GM12878 (cell line): ENCODE results near the gene BBS9. TPM values are rescaled to one million over a fixed set of nuclear protein-coding genes. Genes with fewer than 3 reads are reported as not detected.
A peak's percentile ranks its signal among the peaks of the same experiment; 100 is the strongest.

Experiments used
- BACH1 ChIP-seq: fragments of 450-650 bp; IDR thresholded peaks from 2 replicates; pipeline ENCODE4 v1.6.1; 2017; ENCODE audit warnings: mild to moderate bottlenecking, borderline replicate concordance
- BCL11A ChIP-seq: IDR thresholded peaks from 2 replicates; pipeline ENCODE4 v1.6.1; 2011; ENCODE audit warnings: low read depth, low read length
- BHLHE40 ChIP-seq, 2 experiments: fragments of 450-650 bp in 1 of 2; IDR thresholded peaks; 2 replicates each; pipeline ENCODE4 v1.6.1; 2011 to 2017; ENCODE audit warnings: low read depth in 2 of 2, borderline replicate concordance in 1 of 2, improper control_type of control experiment in 1 of 2, low read length in 1 of 2, mild to moderate bottlenecking in 1 of 2
- BRCA1 ChIP-seq: IDR thresholded peaks from 2 replicates; pipeline ENCODE4 v1.6.1; 2011; ENCODE audit warnings: low read depth, low read length, improper control_type of control experiment
- CEBPB ChIP-seq, 2 experiments: fragments of 150-350 bp in 1 of 2; IDR thresholded peaks; 2 replicates each; pipeline ENCODE4 v1.6.1; 2012 to 2014; ENCODE audit warnings: low read depth in 2 of 2, low read length in 2 of 2, borderline replicate concordance in 1 of 2, inconsistent platforms in 1 of 2
- CHD4 ChIP-seq: fragments of 200-600 bp; sonication (generic); IDR thresholded peaks from 2 replicates; pipeline ENCODE4 v1.6.1; 2016; ENCODE audit warnings: mild to moderate bottlenecking
- CREB1 ChIP-seq: IDR thresholded peaks from 2 replicates; pipeline ENCODE4 v1.6.1; 2012; ENCODE audit warnings: low read depth, mild to moderate bottlenecking, inconsistent platforms
- CREM ChIP-seq: IDR thresholded peaks from 2 replicates; pipeline ENCODE4 v1.6.1; 2014; ENCODE audit warnings: antibody characterized with exemption, low read depth
- ETV6 ChIP-seq, 2 experiments: fragments of 450-650 bp in 1 of 2; IDR thresholded peaks in 1 of 2; conservative IDR thresholded peaks in 1 of 2; 2 replicates each; pipeline ENCODE4 v1.6.1; 2014; ENCODE audit warnings: antibody characterized with exemption in 1 of 2, borderline replicate concordance in 1 of 2, low read depth in 1 of 2, mild to moderate bottlenecking in 1 of 2, moderate library complexity in 1 of 2
- GATAD2B ChIP-seq: fragments of 450-650 bp; conservative IDR thresholded peaks from 2 replicates; pipeline ENCODE4 v1.6.1; 2017; ENCODE audit warnings: low read depth, mild to moderate bottlenecking, moderate library complexity
- HDAC2 ChIP-seq: fragments of 200-600 bp; sonication (generic); IDR thresholded peaks from 2 replicates; pipeline ENCODE4 v1.6.1; 2017
- IRF4 ChIP-seq: IDR thresholded peaks from 2 replicates; pipeline ENCODE4 v1.6.1; 2011; ENCODE audit warnings: low read depth, low read length
- JUNB ChIP-seq: IDR thresholded peaks from 2 replicates; pipeline ENCODE4 v1.6.1; 2016; ENCODE audit warnings: antibody characterized with exemption, mild to moderate bottlenecking
- KLF5 ChIP-seq: fragments of 450-650 bp; IDR thresholded peaks from 2 replicates; pipeline ENCODE4 v1.6.1; 2014; ENCODE audit warnings: mild to moderate bottlenecking; ENCODE audit not compliant: partially characterized antibody
- MTA2 ChIP-seq: fragments of 450-650 bp; IDR thresholded peaks from 2 replicates; pipeline ENCODE4 v1.6.1; 2016; ENCODE audit warnings: low read depth, mild to moderate bottlenecking, moderate library complexity
- NFYB ChIP-seq: IDR thresholded peaks from 2 replicates; pipeline ENCODE4 v1.6.1; 2011; ENCODE audit warnings: low read depth, mild to moderate bottlenecking, low read length, improper control_type of control experiment, moderate library complexity; ENCODE audit not compliant: insufficient read depth
- NRF1 ChIP-seq: conservative IDR thresholded peaks from 2 replicates; pipeline ENCODE4 v1.6.1; 2011; ENCODE audit warnings: mild to moderate bottlenecking, low read depth, low read length, improper control_type of control experiment
- PAX8 ChIP-seq: fragments of 450-650 bp; IDR thresholded peaks from 2 replicates; pipeline ENCODE4 v1.6.1; 2017; ENCODE audit warnings: mild to moderate bottlenecking, moderate library complexity
- PML ChIP-seq: IDR thresholded peaks from 2 replicates; pipeline ENCODE4 v1.6.1; 2012; ENCODE audit warnings: low read length, inconsistent platforms
- POLR2AphosphoS5 ChIP-seq: IDR thresholded peaks from 2 replicates; pipeline ENCODE4 v1.6.1; 2011; ENCODE audit warnings: mild to moderate bottlenecking, low read length, inconsistent platforms
- SMARCA5 ChIP-seq: fragments of 450-650 bp; IDR thresholded peaks from 2 replicates; pipeline ENCODE4 v1.6.1; 2017; ENCODE audit warnings: mild to moderate bottlenecking
- SUZ12 ChIP-seq: fragments of 200-600 bp; sonication (generic); IDR thresholded peaks from one replicate; pipeline ENCODE4 v1.6.1; 2018; ENCODE audit warnings: antibody characterized with exemption, mild to moderate bottlenecking; ENCODE audit not compliant: unreplicated experiment
- TAF1 ChIP-seq: IDR thresholded peaks from 2 replicates; pipeline ENCODE4 v1.6.1; 2011; ENCODE audit warnings: mild to moderate bottlenecking, low read depth, low read length, borderline replicate concordance
- TARDBP ChIP-seq: IDR thresholded peaks from 2 replicates; pipeline ENCODE4 v1.6.1; 2016; ENCODE audit warnings: borderline replicate concordance
- TCF7 ChIP-seq: IDR thresholded peaks from 2 replicates; pipeline ENCODE4 v1.6.1; 2014; ENCODE audit warnings: antibody characterized with exemption, borderline replicate concordance
- WRNIP1 ChIP-seq: IDR thresholded peaks from 2 replicates; pipeline ENCODE4 v1.6.1; 2011; ENCODE audit warnings: low read depth, low read length, improper control_type of control experiment, borderline replicate concordance
- ZNF217 ChIP-seq: fragments of 450-650 bp; IDR thresholded peaks from 2 replicates; pipeline ENCODE4 v1.6.1; 2017; ENCODE audit warnings: antibody characterized with exemption, mild to moderate bottlenecking
- ZNF24 ChIP-seq: fragments of 450-650 bp; IDR thresholded peaks from 2 replicates; pipeline ENCODE4 v1.6.1; 2017; ENCODE audit warnings: antibody characterized with exemption, mild to moderate bottlenecking
- polyA plus RNA-seq, 11 experiments: library from polyadenylated mRNA; depleted of rRNA in 4 of 11; unstranded in 6 of 11; stranded (reverse) in 5 of 11; fragments of >200 nt; fragmentation: Nextera tagmentation in 4 of 11; fragmentation: Illumina TruSeq in 1 of 11; extraction: Ambion mirVana in 4 of 11; extraction: Trizol in 1 of 11; gene quantifications; 1 replicate in 1 of 11; 2 replicates in 10 of 11; pipeline versions ENCODE4 v1.2.1 to v1.2.3, GENCODE V29; 2011 to 2016; ENCODE audit warnings: inconsistent platforms in 2 of 11, missing spikeins in 2 of 11, low read depth in 1 of 11
- total RNA-seq, 4 experiments: library from RNA; depleted of rRNA in 3 of 4; stranded (reverse); fragments of >200 nt in 3 of 4; fragmentation: Illumina TruSeq in 1 of 4; extraction: Trizol in 1 of 4; gene quantifications; 2 replicates each; pipeline versions ENCODE4 v1.2.1 to v1.2.3, GENCODE V29; 2013 to 2021
- TF ChIP-seq, protein P1 (sequence below): fragments of 450-650 bp; formaldehyde crosslinking; IDR thresholded peaks from 2 replicates; pipeline ENCODE4 v1.5.0; 2022; ENCODE audit warnings: mild to moderate bottlenecking, missing genetic modification characterization
- TF ChIP-seq, protein P2 (sequence below): fragments of 450-650 bp; IDR thresholded peaks from 2 replicates; pipeline ENCODE4 v1.6.1; 2017; ENCODE audit warnings: mild to moderate bottlenecking

The BBS9 gene
- total and polyA plus RNA-seq, 10 of the 15 experiments (the other 5 are each of a cell fraction or from before 2014, with no cell fraction given), result 1.2 to 5.6 (median 2.3) TPM

DNA sequence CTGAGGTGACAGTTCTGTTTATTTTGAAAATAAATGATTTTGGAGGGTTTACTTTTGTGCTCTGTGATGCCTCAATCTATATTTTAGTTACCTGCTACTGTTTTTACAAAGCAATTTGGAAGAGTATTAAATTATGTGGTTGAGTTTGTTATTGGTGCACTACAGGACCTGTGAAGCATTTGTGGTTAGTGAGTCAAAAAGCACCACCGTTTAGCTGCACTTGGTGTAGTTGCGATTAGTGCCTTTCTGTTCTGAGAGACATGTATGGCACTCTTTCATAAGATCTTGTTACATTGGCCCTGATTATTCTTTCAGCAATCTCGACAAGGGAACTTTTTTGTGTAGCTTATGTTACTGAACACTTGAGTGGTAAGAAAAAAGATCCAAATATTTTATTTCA is 132.2 kb downstream of the BBS9 start (continued):
- TF ChIP-seq ZNF24 (no peak), MTA2 (peak; percentile 72), NRF1 (no peak), SMARCA5 (no peak), CREB1 (no peak), POLR2AphosphoS5 (no peak), CHD4 (no peak), HDAC2 (no peak), GATAD2B (no peak), PML (no peak), NFYB (no peak), TARDBP (no peak), ETV6 (conservative IDR thresholded peaks at IDR 0.05 in 1 of 2, IDR thresholded peaks at IDR 0.05 in 1 of 2; ENCODE audit: borderline replicate concordance in 1 of 2, low read depth in 1 of 2) (no peak), TCF7 (no peak), BCL11A (0 out of 2 replicates have a peak, but pooled peaks have one; percentile 48), ZNF217 (no peak; the same call in 1 of the 2 replicates), TAF1 (no peak), CREM (no peak), WRNIP1 (no peak), BRCA1 (no peak), SUZ12 (no peak), CEBPB (IDR thresholded peaks at IDR 0.05; ENCODE audit: borderline replicate concordance in 1 of 2, low read depth in 2 of 2, low read length in 2 of 2) (no peak), PAX8 (no peak), BACH1 (no peak), BHLHE40 (IDR thresholded peaks at IDR 0.05; ENCODE audit: borderline replicate concordance in 1 of 2, low read depth in 2 of 2, low read length in 1 of 2) (no peak), JUNB (peak; percentile 32; the same call in 1 of the 2 replicates), KLF5 (no peak), IRF4 (peak; percentile 81)
- TF ChIP-seq, protein P1, sequence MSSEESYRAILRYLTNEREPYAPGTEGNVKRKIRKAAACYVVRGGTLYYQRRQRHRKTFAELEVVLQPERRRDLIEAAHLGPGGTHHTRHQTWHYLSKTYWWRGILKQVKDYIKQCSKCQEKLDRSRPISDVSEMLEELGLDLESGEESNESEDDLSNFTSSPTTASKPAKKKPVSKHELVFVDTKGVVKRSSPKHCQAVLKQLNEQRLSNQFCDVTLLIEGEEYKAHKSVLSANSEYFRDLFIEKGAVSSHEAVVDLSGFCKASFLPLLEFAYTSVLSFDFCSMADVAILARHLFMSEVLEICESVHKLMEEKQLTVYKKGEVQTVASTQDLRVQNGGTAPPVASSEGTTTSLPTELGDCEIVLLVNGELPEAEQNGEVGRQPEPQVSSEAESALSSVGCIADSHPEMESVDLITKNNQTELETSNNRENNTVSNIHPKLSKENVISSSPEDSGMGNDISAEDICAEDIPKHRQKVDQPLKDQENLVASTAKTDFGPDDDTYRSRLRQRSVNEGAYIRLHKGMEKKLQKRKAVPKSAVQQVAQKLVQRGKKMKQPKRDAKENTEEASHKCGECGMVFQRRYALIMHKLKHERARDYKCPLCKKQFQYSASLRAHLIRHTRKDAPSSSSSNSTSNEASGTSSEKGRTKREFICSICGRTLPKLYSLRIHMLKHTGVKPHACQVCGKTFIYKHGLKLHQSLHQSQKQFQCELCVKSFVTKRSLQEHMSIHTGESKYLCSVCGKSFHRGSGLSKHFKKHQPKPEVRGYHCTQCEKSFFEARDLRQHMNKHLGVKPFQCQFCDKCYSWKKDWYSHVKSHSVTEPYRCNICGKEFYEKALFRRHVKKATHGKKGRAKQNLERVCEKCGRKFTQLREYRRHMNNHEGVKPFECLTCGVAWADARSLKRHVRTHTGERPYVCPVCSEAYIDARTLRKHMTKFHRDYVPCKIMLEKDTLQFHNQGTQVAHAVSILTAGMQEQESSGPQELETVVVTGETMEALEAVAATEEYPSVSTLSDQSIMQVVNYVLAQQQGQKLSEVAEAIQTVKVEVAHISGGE (CRISPR knock-in tag), result no peak
- TF ChIP-seq, protein P2, sequence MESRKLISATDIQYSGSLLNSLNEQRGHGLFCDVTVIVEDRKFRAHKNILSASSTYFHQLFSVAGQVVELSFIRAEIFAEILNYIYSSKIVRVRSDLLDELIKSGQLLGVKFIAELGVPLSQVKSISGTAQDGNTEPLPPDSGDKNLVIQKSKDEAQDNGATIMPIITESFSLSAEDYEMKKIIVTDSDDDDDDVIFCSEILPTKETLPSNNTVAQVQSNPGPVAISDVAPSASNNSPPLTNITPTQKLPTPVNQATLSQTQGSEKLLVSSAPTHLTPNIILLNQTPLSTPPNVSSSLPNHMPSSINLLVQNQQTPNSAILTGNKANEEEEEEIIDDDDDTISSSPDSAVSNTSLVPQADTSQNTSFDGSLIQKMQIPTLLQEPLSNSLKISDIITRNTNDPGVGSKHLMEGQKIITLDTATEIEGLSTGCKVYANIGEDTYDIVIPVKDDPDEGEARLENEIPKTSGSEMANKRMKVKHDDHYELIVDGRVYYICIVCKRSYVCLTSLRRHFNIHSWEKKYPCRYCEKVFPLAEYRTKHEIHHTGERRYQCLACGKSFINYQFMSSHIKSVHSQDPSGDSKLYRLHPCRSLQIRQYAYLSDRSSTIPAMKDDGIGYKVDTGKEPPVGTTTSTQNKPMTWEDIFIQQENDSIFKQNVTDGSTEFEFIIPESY, result no peak
